HG02938 (cell line): Measurements from ENCODE around the gene DLG2.

Source experiments
- ATAC-seq: cut with Tn5 transposase; IDR thresholded peaks from one replicate; pipeline ENCODE4 v1.9.1; 2021; ENCODE audit warnings: mild to moderate bottlenecking, moderate library complexity; ENCODE audit not compliant: unreplicated experiment

Gene DLG2

DNA sequence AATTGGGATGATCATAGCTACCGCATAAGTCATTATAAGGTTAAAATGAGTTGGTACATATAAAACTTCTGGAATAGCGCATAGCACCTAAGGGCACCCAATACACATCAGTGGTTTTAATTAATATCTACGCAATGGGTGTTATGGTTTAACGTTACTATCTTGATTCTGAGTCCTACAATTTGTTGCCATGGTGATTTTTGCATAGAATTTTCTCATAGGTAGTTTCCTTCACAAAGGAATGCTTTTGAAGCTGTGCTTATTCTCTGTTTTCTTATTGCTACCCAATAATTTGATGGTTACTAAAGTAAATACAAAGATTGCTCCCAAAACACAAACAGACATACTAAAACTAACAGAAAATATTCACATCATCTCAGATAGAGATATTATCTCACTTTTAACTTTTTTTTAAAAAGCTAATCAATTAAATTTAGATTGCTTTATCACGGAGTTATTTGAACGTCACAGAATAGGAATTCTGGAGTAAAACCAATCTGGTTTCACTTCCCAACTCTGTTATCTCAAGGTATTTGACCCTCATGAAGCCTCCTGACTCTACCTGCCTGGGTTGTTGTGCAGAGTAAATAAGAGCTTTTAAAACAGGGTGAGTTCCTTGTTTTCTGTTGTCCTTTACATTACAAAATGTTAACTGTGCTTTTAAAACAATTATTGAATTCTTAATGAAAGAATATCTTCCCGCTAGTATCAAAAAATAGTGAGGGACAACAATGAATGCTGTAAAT lies 1705.5 kb downstream of the DLG2 start:
- ATAC-seq: no peak

DNA sequence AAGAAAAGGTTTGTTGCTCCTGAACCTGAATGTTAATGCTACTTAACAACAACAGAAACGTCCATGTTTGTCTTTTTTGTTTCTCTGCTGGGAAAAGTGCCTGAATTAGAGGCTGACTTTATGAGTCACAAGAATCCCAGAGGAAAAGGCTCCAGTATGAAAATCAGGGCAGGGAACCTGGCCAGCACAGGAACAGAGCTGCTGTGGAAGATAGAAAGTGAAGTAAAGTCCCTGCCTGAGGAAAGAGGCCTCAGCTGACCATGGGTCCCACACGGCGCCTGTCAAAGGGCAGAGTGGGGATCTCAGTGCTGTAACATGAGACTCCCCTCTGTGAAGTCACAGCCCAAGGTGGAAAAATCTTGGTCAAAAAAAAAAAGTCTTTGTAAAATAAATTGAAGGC lies 1708.7 kb downstream of the DLG2 start:
- ATAC-seq: no peak

DNA sequence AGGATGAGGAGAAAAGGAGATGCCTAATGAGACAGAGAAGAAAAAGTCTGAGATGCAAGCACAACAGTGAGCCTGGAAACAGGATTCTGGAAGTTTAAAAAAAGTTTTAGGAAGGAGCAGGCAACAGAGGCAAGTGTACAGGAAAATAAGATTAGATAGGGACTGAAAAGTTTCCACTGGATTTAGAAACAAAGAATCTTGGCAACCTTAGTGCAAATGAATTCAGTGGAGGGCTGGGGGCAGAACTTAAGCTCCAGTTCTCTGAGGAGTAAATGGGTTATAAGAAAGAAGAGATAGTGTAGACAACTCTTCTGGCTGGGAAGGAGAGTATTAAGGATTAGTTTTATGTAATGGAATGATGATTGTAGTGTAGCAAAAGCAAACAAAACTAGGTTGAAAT lies 1712.1 kb downstream of the DLG2 start:
- ATAC-seq: no peak

DNA sequence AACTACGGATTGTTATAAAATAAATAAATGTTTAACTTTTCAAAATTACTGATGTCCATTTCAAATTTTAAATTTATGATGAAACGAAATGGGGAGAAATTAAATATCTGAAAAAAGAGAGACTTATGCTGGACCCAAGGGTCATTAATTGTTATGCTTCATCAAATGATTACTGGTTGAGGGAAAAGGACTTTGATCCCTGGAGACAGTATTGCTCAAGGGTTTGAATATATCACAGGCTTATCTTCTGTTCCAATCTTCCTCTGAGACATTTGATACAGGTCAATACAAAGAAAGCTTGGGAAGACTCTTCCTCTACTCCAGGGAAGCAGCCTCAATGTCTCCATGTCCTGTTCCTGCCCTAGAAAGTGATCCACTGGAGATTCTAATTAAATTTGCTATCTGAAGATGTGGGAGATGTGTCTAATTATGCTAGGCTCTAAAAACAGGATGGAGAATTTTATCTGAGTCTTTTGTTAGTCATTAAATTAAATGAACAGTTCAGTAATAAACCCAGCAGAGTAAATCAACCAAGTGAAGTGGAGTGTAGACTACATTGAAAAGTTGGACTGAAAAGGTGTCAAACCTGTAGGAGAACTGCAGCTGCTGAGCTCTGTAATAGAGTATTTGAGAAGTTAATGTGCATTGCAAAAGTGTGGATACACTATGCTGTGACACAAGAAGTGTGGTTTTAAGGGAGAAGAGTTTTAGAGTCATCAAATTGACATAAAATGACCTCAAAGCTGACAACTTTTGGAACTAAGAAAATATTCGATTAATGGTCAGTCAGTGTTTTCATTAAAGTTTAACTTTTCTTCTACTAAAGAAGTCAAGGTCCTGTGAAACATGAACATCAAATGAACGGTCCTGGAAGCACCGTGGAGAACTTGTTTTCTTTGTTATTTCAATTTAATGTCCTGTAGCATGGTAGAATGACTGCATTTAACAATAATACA lies 1717.3 kb downstream of the DLG2 start:
- no peak for ATAC-seq

DNA sequence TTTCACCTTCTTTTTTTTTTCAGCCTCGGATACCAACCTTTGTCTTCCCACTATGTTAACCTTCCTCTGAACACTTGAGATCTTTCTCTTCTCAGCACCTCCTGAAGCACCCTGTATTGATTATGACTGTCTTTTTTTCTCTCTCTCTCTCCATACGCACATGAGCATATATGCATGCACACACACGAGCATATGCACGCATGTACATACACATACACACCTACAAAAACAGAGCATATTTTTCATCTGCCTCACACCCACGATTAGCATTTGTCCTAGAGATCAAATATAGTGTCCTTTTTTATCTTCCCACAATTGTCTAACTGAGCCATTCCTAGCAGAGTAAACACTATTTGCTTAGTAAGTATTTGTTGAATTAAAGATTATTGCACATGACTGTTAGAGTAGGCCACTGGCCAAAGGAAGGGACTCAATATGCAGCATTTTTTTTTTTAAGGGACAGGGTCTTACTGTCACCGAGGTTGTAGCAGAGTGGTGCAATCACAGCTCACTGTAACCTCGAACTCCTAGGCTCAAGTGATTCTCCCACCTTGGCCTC lies 1718.8 kb downstream of the DLG2 start:
- ATAC-seq: no peak

DNA sequence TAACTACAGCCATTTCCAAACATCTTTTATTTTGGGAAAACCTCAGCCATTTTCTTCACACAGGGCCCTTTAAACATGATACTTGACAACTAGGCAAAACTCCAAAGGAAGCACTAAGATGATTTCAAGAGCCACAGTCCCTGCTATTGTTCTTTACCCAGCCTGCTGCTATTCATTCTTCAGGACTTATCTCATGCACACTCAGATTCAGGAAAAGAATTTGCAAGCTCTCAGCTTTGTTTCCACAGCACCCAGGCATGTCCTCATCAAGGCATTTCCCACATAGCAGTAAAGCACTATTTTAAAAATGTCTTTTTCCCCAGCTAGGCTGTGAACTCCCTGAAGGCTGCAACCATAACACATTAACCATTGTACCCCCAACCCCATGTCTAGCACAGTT lies 1731.6 kb downstream of the DLG2 start:
- no peak for ATAC-seq

DNA sequence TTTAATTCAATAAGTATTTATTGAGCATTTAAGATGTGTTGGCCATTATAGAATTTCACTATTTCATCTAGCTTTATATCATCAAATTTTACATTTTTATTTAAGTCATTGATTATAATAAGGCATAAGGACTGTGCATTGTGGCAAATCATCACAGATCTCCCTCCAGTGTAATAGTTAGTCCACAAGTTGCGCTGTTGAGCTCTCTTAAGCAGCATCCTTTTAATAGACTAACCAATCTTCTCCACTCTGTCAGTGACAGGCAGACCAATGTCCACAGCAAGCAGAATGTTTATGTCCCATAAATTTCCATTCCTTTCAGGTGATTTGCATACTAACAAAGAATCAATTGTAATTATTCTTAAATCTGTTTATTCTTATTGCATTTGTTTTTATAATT lies 1745.7 kb downstream of the DLG2 start:
- ATAC-seq: no peak

DNA sequence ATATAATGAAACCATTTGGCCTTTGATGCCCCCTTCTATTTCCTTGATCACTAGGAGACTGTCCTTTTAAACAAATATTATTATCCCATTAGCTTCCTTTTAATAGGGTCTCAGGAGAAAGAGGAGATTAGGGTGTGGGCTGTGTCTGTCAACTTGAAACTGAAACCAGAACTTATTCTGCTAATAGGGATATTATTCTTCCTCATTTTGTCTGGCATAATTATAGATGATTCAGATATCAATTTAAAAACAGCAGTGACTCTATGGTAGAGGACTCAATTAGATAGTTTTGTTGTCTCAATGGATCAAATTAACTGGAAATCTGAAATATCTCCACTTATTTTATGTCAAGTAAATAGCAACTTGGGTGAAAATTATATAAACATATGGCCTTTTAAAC lies 1756.1 kb downstream of the DLG2 start:
- no peak for ATAC-seq

DNA sequence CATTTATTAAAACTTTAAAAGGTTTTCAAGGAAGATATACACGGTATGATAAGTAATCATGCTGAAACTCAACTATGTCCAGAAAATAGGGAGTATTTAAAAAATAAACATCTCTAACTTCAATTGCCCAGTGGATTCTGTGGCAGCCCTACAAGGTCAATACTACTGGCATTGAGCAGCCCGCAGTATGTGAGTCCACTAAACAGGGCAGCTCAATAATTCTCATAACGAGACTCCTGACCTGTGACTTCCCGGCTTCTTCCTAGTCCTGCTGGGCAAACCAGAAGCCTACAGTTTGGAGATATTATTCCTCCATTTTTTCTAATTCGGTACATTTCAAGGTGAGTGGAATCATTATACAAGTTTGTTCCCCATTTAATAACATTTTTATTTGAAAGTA lies 1760.5 kb downstream of the DLG2 start:
- no peak for ATAC-seq

DNA sequence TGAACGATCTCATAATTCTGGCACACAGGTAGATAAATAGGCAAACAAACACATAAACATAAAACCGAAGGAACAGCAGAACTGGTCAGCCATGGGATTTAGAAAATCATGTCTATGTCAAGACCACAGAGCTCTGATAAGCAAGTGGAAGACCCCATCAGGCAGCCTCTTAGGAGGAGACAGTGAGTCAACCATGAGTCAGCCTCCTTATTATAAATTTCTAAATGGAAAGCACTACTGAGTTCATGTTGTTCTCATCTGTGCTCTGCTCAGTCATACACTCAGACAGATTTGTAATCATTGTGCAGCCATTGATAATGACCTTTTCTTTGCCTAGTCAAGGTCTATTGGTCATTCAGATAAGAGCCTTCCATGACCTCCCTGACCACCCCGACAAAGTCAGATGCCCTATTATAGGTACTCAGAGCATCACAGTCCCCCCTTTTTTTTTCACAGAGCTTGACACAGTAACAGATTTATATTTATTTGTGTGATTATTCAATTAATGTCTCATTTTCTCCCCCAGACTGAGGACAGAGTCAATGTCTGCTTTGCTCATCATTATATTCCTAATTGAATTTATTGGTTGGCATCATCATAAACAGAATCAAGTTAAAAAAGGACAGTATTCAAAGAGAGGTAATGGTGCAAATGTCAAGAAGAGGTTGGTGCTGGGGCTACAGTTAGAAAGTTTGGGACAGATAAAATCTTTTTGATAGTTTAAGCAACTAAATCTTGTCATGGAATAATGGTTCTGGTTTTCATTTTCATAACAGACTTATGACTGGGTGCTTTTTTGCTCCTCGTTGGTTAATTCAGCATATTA lies 1761.3 kb downstream of the DLG2 start:
- no peak for ATAC-seq

DNA sequence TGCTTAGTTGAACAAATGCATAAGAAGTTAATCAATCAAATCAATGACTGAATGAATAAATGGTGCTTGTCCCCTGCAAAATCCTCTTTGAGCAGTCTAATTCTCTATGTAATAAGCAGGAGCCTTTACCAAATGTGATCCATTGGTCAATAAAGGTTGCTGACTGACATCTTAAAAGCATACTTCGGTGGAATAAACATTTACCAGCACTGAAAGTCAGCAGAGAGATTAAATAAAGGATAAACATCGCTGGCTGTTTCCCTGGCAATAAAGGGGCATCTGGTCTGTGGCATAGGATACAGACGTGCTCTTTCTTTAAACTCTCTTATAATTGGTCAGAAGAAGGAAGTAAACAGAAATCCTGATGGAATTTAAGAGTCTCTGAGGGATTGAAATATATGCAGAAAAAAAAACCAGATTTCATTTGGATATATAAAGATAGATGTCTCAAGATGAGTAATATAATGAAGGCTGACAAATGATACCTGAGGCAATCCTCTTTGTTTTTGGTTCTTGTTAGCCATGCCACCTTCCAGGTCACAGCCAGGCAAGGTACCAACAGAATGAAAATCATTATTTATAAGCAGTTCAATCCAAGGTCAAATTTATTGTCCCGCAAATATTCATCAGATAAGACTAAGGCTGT lies 1762.6 kb downstream of the DLG2 start:
- ATAC-seq: no peak

DNA sequence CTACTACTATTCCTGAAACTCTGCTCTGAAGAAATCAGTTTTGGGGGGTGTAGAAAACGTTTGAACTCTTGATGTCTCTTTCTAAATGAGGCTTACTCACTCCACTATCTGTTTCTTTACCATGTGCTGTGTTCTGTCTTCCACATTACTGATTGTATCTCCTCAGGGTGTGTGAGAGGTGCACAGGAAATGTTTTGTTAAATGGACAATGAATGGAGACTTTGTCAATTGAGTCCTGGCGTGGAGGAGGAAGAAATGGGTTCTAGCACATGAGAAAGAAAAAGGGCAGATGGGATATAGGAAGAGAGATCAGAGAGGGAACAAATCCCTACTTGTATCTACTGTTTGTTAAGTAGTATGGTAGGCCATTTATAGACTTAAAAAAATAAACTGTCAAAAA lies 1763.9 kb downstream of the DLG2 start:
- no peak for ATAC-seq

DNA sequence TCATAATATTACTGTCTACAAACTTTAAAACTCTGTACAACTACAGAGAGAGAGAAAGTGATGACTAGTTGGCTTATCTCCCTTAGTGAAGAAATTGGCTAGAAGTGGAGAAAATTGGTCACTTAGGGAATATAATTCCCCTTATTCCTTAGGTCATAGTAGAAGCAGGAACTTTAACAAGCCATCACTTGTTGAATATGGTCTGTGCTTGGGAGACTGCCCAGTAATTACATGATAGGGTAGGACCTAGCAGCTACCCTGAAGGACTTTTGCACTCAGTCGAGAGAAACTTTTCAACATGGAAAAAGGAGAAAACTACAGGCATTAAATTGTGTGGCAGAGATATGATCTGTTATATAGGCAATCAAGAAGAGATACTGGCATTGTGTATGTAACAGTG lies 1764.5 kb downstream of the DLG2 start:
- no peak for ATAC-seq

DNA sequence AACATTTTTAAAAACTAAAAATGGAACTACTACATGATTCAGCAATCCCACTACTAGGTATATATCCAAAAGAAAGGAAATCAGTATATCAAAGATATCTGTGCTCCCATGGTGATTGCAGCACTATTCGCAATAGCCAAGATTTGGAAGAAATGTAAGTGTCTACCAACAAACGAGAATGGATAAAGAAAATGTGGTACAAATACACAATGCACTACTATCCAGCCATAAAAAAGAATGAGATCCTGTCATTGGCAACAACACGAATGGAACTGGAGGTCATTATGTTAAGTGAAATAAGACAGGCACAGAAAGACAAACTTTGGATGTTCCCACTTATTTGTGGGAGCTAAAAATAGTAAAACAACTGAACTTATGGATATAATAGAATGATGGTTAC lies 1765.1 kb downstream of the DLG2 start:
- no peak for ATAC-seq

DNA sequence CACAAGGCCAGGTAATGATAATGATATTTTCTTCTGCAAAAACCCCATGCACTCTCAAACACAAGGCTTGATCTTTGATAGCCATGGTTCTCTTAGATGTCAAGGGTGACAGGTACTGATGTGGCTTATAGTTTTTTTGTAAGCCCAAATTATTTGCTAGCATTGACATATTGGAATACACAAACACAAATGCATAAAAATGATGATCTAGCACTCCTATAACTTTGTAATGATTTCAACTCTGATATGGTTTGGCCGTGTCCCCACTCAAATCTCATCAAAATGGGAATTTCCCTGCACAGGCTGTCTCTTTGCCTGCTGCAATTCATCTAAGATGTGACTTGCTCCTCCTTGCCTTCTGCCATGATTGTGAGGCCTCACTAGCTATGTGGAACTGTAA lies 1768.5 kb downstream of the DLG2 start:
- ATAC-seq: no peak

DNA sequence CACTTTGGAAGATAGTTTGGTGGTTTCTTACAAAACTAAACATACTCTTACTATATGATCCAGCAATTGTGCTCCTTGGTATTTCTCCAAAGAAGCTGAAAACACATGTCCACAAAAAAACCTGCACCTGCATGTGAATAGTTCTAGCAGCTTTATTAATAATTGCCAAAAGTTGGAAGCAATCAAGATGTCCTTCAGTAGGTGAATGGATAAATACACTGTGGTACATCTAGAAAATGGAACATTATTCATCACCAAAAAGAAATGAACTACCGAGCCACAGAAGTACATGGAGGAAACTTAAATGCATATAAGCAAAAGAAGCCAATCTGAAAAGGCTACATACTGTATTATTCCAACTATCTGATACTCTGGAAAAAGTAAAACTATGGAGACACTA lies 1771.9 kb downstream of the DLG2 start:
- ATAC-seq: no peak

DNA sequence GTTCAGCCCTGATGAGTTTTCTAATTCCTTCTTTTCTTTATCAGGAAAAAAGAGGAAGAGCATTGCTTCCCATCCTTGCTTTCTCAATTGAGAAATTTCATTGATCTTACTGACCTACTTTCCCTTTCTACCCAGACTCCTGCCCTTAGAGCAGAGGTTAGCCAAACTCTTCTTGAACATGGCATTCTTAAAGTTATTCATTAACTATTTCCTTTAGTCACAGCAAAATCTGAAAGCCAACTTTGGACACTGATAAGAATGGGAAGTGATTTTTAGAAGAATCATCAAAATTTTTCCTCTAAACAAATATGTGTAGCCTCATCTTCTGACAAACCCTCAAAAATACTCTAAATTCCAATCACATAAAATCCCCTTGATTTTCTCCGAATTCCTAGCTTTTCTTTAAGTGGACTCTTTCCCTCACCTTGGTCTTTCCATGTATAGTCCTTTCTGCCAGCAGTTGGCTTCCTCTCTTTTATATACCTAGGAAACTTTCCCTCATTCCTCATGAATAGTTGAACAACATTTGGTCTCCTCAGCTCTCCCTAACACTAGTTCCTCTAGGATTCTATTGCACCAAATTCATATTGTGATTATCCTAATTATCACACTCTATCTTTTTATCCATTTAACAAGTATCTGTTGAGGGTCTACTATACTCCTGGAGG lies 1774.2 kb downstream of the DLG2 start:
- ATAC-seq: no peak

DNA sequence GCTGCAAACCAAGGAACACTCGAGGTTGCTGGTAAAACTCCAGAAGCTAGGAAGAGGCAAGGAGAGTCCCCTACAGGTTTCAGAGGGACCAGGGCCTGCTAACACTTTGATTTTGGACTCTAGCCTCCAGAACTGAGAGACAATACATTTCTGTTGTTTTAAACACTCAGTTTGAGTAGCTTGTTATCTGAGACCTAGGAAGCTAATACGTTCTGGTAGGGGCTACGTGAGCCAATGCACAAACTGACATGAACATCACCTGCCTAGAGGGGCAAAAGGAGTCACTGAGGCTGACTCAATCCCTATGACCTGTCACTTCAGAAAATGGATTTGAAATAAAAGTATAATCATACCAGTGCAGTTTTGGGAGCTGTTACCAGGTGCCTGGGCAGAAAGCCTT lies 1775.1 kb downstream of the DLG2 start:
- no peak for ATAC-seq

DNA sequence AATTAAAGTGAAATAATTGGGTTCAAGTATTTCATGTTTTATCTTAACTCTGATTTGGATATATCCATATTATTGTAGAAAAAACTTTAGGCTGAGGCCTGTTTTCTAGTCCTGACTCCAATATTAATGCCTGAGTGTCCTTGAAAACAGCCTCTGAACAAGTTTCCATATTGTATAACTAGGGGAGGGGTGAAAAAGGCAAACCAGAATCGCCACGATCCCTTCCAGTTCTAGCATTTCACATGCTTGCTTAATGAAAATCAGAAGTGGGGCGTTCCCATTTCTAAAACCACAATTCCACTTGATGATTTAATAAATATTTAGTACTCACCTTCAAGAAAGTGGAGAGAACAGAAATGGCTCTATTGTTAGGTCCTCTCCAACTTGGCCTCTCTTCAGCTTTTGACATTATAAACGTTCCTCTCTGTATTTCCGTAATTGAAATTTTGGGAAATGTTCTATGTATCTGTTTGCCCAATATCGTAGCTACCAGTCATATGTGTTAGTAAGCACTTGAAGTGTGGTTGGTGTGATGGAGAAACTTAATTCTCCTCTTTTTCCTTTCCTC lies 1779.6 kb downstream of the DLG2 start:
- ATAC-seq: no peak

DNA sequence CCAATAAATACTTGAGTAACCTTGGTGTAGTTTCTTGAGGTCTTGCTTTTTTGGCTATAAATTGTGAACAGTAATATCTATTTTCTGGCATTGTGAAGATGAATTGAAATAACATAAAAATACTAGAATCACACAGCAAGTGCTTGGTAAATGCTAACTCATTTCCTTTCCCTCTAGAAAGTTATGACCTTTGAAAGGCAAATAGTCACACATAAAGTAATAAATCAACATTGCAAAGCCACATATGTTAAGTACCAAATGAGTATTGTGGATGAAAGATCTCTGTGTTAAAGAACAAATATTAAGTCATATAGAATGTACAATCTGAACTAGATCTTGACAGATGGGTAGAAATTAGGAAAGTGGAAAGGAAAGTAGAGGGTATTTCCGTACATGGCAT lies 1781.3 kb downstream of the DLG2 start:
- ATAC-seq: no peak
